ENCODE measurements around the gene TADA2B.

DNA sequence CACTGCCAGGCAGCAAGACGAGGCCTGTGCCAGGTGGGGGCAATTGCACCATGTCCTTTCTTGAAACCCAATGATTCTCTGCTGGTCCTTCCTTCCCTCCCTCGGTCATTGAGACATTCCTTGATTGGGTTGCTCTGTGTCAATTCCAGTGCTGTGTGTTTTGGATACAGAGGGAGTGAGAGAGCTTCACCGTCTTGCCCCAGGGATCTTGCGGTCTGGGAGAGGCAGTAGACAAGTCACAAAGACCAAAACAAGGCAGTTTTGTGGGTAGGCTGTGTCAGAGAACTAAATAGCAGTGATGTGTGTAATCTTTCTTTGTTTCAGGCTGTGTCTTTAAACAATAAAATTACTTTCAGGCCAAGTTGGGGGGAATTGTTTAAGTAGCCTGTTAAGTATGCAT lies 38.8 kb upstream of the TADA2B start:
- TF ChIP-seq, protein P1, sequence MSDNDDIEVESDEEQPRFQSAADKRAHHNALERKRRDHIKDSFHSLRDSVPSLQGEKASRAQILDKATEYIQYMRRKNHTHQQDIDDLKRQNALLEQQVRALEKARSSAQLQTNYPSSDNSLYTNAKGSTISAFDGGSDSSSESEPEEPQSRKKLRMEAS (IDR thresholded peaks at IDR 0.05; ENCODE audit: low read depth, low read length), result no peak
- TF ChIP-seq TARDBP (IDR thresholded peaks at IDR 0.05; ENCODE audit: borderline replicate concordance), result no peak
- no peak for TF ChIP-seq MXI1 (IDR thresholded peaks at IDR 0.05; ENCODE audit: low read depth, low read length)
- no peak for TF ChIP-seq EGR1 (IDR thresholded peaks at IDR 0.05; ENCODE audit: borderline replicate concordance in 1 of 2, low read depth in 2 of 2, low read length in 2 of 2)
- TF ChIP-seq, protein P2, sequence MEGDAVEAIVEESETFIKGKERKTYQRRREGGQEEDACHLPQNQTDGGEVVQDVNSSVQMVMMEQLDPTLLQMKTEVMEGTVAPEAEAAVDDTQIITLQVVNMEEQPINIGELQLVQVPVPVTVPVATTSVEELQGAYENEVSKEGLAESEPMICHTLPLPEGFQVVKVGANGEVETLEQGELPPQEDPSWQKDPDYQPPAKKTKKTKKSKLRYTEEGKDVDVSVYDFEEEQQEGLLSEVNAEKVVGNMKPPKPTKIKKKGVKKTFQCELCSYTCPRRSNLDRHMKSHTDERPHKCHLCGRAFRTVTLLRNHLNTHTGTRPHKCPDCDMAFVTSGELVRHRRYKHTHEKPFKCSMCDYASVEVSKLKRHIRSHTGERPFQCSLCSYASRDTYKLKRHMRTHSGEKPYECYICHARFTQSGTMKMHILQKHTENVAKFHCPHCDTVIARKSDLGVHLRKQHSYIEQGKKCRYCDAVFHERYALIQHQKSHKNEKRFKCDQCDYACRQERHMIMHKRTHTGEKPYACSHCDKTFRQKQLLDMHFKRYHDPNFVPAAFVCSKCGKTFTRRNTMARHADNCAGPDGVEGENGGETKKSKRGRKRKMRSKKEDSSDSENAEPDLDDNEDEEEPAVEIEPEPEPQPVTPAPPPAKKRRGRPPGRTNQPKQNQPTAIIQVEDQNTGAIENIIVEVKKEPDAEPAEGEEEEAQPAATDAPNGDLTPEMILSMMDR (IDR thresholded peaks at IDR 0.05 in 2 of 3, conservative IDR thresholded peaks at IDR 0.05 in 1 of 3; ENCODE audit: control insufficient read depth in 2 of 3, extremely low read depth in 1 of 3, insufficient read depth in 1 of 3, low read depth in 3 of 3, low read length in 3 of 3), result no peak
- TF ChIP-seq SPI1 (IDR thresholded peaks at IDR 0.05; ENCODE audit: borderline replicate concordance, insufficient read depth, low read depth, low read length), result no peak
- no peak for TF ChIP-seq PAX8 (IDR thresholded peaks at IDR 0.05)
- TF ChIP-seq, protein P3, sequence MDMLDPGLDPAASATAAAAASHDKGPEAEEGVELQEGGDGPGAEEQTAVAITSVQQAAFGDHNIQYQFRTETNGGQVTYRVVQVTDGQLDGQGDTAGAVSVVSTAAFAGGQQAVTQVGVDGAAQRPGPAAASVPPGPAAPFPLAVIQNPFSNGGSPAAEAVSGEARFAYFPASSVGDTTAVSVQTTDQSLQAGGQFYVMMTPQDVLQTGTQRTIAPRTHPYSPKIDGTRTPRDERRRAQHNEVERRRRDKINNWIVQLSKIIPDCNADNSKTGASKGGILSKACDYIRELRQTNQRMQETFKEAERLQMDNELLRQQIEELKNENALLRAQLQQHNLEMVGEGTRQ (IDR thresholded peaks at IDR 0.05; ENCODE audit: borderline replicate concordance, low read depth, low read length), result no peak
- TF ChIP-seq SIN3A (IDR thresholded peaks at IDR 0.05; ENCODE audit: low read depth, low read length), result no peak
- no peak for TF ChIP-seq NBN (IDR thresholded peaks at IDR 0.05)
- no peak for TF ChIP-seq CHD4 (IDR thresholded peaks at IDR 0.05)
- no peak for TF ChIP-seq SMARCA5 (IDR thresholded peaks at IDR 0.05)
- no peak for TF ChIP-seq ZNF274 (IDR thresholded peaks at IDR 0.05; ENCODE audit: insufficient read depth, insufficient read length)
- TF ChIP-seq EZH2 (IDR thresholded peaks at IDR 0.05; ENCODE audit: borderline replicate concordance, control insufficient read depth, low read depth, low read length), result no peak

Data from GM12878 (cell line).